ENCODE results near the gene BTN3A1. TPM values are rescaled to one million over a fixed set of nuclear protein-coding genes. Genes with fewer than 3 reads are reported as not detected.

The BTN3A1 gene
- polyA plus RNA-seq, 1 donor from 2014 or later: 38.2 TPM

GRCh38 chr6:26414281-26414680 is 12.2 kb downstream of the BTN3A1 start:
- Histone ChIP-seq H3K79me2 (replicated peaks; ENCODE audit: insufficient read depth, low read length) (no peaks in the 10 kb centered on the region), H3K4me2 (ENCODE audit: low read length) (no peak overlapping the region), H3K27ac (ENCODE audit: low read length) (no peak overlapping the region), H3K9ac (ENCODE audit: low read length) (no peak overlapping the region), H3F3A (ENCODE audit: insufficient read depth, low read length, poor library complexity, severe bottlenecking) (no peaks in the 10 kb centered on the region), H3K9me2 (ENCODE audit: insufficient read depth, low read length) (no peaks in the 10 kb centered on the region), H2AFZ (ENCODE audit: low read depth, low read length) (no peak overlapping the region), H3K27me3 (ENCODE audit: insufficient read depth, low read depth, low read length) (no peaks in the 10 kb centered on the region), H3K4me3 (ENCODE audit: low read length) (no peak overlapping the region), H4K20me1 (ENCODE audit: insufficient read depth) (no peaks in the 10 kb centered on the region), H3K9me3 (ENCODE audit: low read length) (no peaks in the 10 kb centered on the region), H3K36me3 (ENCODE audit: insufficient read depth, low read length) (no peaks in the 10 kb centered on the region)
- TF ChIP-seq EZH2 (IDR thresholded peaks at IDR 0.05; ENCODE audit: borderline replicate concordance, insufficient read depth, low read length, poor library complexity, severe bottlenecking) (no peak), POLR2AphosphoS5 (IDR thresholded peaks at IDR 0.05) (no peak), MXI1 (conservative IDR thresholded peaks at IDR 0.05; ENCODE audit: poor library complexity, severe bottlenecking) (no peak), TAF1 (IDR thresholded peaks at IDR 0.05; ENCODE audit: low read depth) (no peak), CTCF (IDR thresholded peaks at IDR 0.05; ENCODE audit: poor library complexity, severe bottlenecking) (no peak)

- no peaks in the 10 kb centered on the region for H3F3A ChIP-seq (ENCODE audit: insufficient read depth, low read length, poor library complexity, severe bottlenecking)
- no peak overlapping the region for H3K9ac ChIP-seq (ENCODE audit: low read length)
- no peaks in the 10 kb centered on the region for H3K9me2 ChIP-seq (ENCODE audit: insufficient read depth, low read length)
- H3K4me2 ChIP-seq (ENCODE audit: low read length): no peak overlapping the region
- H3K9me3 ChIP-seq (ENCODE audit: low read length): no peaks in the 10 kb centered on the region
- H2AFZ ChIP-seq (ENCODE audit: low read depth, low read length): no peak overlapping the region
- H4K20me1 ChIP-seq (ENCODE audit: insufficient read depth): no peaks in the 10 kb centered on the region
- H3K4me3 ChIP-seq (ENCODE audit: low read length): no peak overlapping the region
- H3K27me3 ChIP-seq (ENCODE audit: insufficient read depth, low read depth, low read length): no peaks in the 10 kb centered on the region
- H3K79me2 ChIP-seq (replicated peaks; ENCODE audit: insufficient read depth, low read length): no peaks in the 10 kb centered on the region
- TF ChIP-seq EP300 (conservative IDR thresholded peaks at IDR 0.05; ENCODE audit: poor library complexity, severe bottlenecking) (no peak), EZH2 (IDR thresholded peaks at IDR 0.05; ENCODE audit: borderline replicate concordance, insufficient read depth, low read length, poor library complexity, severe bottlenecking) (no peak), CTCF (IDR thresholded peaks at IDR 0.05; ENCODE audit: poor library complexity, severe bottlenecking) (no peak), TAF1 (IDR thresholded peaks at IDR 0.05; ENCODE audit: low read depth) (no peak), MXI1 (conservative IDR thresholded peaks at IDR 0.05; ENCODE audit: poor library complexity, severe bottlenecking) (no peak), POLR2AphosphoS5 (IDR thresholded peaks at IDR 0.05) (no peak), RAD21 (conservative IDR thresholded peaks at IDR 0.05) (no peak)
- no peaks in the 10 kb centered on the region for H3K36me3 ChIP-seq (ENCODE audit: insufficient read depth, low read length)
- H3K27ac ChIP-seq (ENCODE audit: low read length): no peak overlapping the region
These were observed 13.1 kb downstream of the BTN3A1 start for GRCh38 chr6:26415036-26415614.

- Histone ChIP-seq H3F3A (ENCODE audit: insufficient read depth, low read length, poor library complexity, severe bottlenecking) (no peaks in the 10 kb centered on the region), H3K79me2 (replicated peaks; ENCODE audit: insufficient read depth, low read length) (no peaks in the 10 kb centered on the region), H3K4me2 (ENCODE audit: low read length) (no peak overlapping the region), H3K9me3 (ENCODE audit: low read length) (no peaks in the 10 kb centered on the region), H2AFZ (ENCODE audit: low read depth, low read length) (no peak overlapping the region), H3K9ac (ENCODE audit: low read length) (no peak overlapping the region), H3K4me3 (ENCODE audit: low read length) (no peak overlapping the region), H3K36me3 (ENCODE audit: insufficient read depth, low read length) (no peaks in the 10 kb centered on the region), H3K27ac (ENCODE audit: low read length) (no peak overlapping the region), H4K20me1 (ENCODE audit: insufficient read depth) (no peaks in the 10 kb centered on the region), H3K27me3 (ENCODE audit: insufficient read depth, low read depth, low read length) (no peaks in the 10 kb centered on the region), H3K9me2 (ENCODE audit: insufficient read depth, low read length) (no peaks in the 10 kb centered on the region)
- TF ChIP-seq MXI1 (conservative IDR thresholded peaks at IDR 0.05; ENCODE audit: poor library complexity, severe bottlenecking): no peak
- no peak for TF ChIP-seq EP300 (conservative IDR thresholded peaks at IDR 0.05; ENCODE audit: poor library complexity, severe bottlenecking)
- no peak for TF ChIP-seq POLR2AphosphoS5 (IDR thresholded peaks at IDR 0.05)
- TF ChIP-seq EZH2 (IDR thresholded peaks at IDR 0.05; ENCODE audit: borderline replicate concordance, insufficient read depth, low read length, poor library complexity, severe bottlenecking): no peak
- no peak for TF ChIP-seq REST (IDR thresholded peaks at IDR 0.05; ENCODE audit: borderline replicate concordance)
- no peak for TF ChIP-seq TAF1 (IDR thresholded peaks at IDR 0.05; ENCODE audit: low read depth)
- TF ChIP-seq RAD21 (conservative IDR thresholded peaks at IDR 0.05): no peak
- no peak for TF ChIP-seq CTCF (IDR thresholded peaks at IDR 0.05; ENCODE audit: poor library complexity, severe bottlenecking)
- TF ChIP-seq SMC3 (conservative IDR thresholded peaks at IDR 0.05; ENCODE audit: poor library complexity): no peak
These were observed 13.7 kb downstream of the BTN3A1 start for GRCh38 chr6:26415791-26416190.

Measured in neural cell (in vitro differentiated cells).